Hematopoietic multipotent progenitor cell treated with erythropoietin and hydrocortisone succinate and interleukin-3 and kit ligand, for 4 days (in vitro differentiated cells): Measurements from ENCODE around the gene GJB2.

ENCODE experiments used
- DNase-seq: peaks from one replicate; pipeline ENCODE4 v3.0.0-alpha.2; 2015

GJB2 gene

GRCh38 chr13:20192158-20192835 is 441 bp downstream of the GJB2 start:
- DNase-seq = peak; percentile 61

GRCh38 chr13:20191311-20192157 is 1.2 kb downstream of the GJB2 start:
- DNase-seq = peak; percentile 26

- DNase-seq = no peak
Measured at GRCh38 chr13:20190481-20191310, 2.0 kb downstream of the GJB2 start.

GRCh38 chr13:20190076-20190475 is 2.7 kb downstream of the GJB2 start:
- no peak for DNase-seq

GRCh38 chr13:20188667-20189553 is 3.8 kb downstream of the GJB2 start:
- peak; percentile 91 for DNase-seq

- DNase-seq = no peak
Measured at GRCh38 chr13:20186771-20187170, 6.0 kb downstream of the GJB2 start.

- no peak for DNase-seq
Measured at GRCh38 chr13:20185366-20186056, 7.2 kb downstream of the GJB2 start.

- DNase-seq = peak; percentile 88
Measured at GRCh38 chr13:20182231-20182846, 10.4 kb downstream of the GJB2 start.

- no peak for DNase-seq
Measured at GRCh38 chr13:20181188-20181587, 11.6 kb downstream of the GJB2 start.

- no peak for DNase-seq
Measured at GRCh38 chr13:20178156-20178555, 14.6 kb downstream of the GJB2 start.

GRCh38 chr13:20177049-20177831 is 15.5 kb downstream of the GJB2 start:
- no peak for DNase-seq

GRCh38 chr13:20175907-20176652 is 16.7 kb downstream of the GJB2 start:
- DNase-seq = no peak

GRCh38 chr13:20175406-20175794 is 17.3 kb downstream of the GJB2 start:
- DNase-seq = no peak

- DNase-seq = peak; percentile 83
Measured at GRCh38 chr13:20174656-20175405, 17.9 kb downstream of the GJB2 start.

GRCh38 chr13:20173116-20173746 is 19.5 kb downstream of the GJB2 start:
- no peak for DNase-seq

- DNase-seq = no peak
Measured at GRCh38 chr13:20171364-20171763, 21.4 kb downstream of the GJB2 start.

GRCh38 chr13:20170921-20171320 is 21.8 kb downstream of the GJB2 start:
- DNase-seq = no peak

GRCh38 chr13:20168396-20168795 is 24.3 kb downstream of the GJB2 start:
- no peak for DNase-seq
